Caco-2 (cell line): ENCODE measurements around the gene HACE1. TPM values are rescaled to one million over a fixed set of nuclear protein-coding genes. Genes with fewer than 3 reads are reported as not detected.

Source experiments
- BruUV-seq: library from RNA; stranded (reverse); fragments of 400-500 nt; replicated peaks from 2 replicates; lab custom pipeline; 2021; lab: Mats Ljungman, UMichigan
- CTCF ChIA-PET: fragments of 300-600 bp; sonication (Branson Sonifier 250); formaldehyde crosslinking; loops from one replicate; lab custom pipeline; 2022; ENCODE audit warnings: antibody characterized with exemption; lab: Charles Lee
- POLR2A ChIA-PET: fragments of 300-600 bp; sonication (Branson Sonifier 250); formaldehyde crosslinking; loops from one replicate; lab custom pipeline; 2022; ENCODE audit warnings: antibody characterized with exemption; lab: Charles Lee
- DNase-seq, 2 experiments: peaks; one replicate each; pipeline versions ENCODE4 v3.0.0 to v3.0.0-alpha.2; 2020 to 2022
- H3K27me3 ChIP-seq: replicated peaks from 2 replicates; pipeline ENCODE4 v1.6.0; 2011; ENCODE audit warnings: low read length; ENCODE audit not compliant: control insufficient read depth, insufficient read depth
- H3K36me3 ChIP-seq: 2 replicates; pipeline ENCODE4 v1.5.1; 2011; ENCODE audit warnings: low read length; ENCODE audit not compliant: control insufficient read depth, insufficient read depth
- H3K4me1 ChIP-seq: fragments of 250-450 bp; sonication (Bioruptor Pico); 2 replicates; pipeline ENCODE4 v1.5.1; 2020; ENCODE audit warnings: mild to moderate bottlenecking
- H3K4me3 ChIP-seq: 2 replicates; pipeline ENCODE4 v1.5.1; 2011; ENCODE audit warnings: low read depth, mild to moderate bottlenecking, control low read depth, low read length
- H3K9me3 ChIP-seq: fragments of 250-450 bp; sonication (Bioruptor Pico); 2 replicates; pipeline ENCODE4 v1.5.1; 2020; ENCODE audit warnings: mild to moderate bottlenecking, moderate library complexity
- H3K27ac Mint-ChIP-seq: one replicate; pipeline ENCODE4 v1.8.0; 2022; ENCODE audit warnings: mixed read lengths; ENCODE audit not compliant: unreplicated experiment
- H3K27me3 Mint-ChIP-seq: one replicate; pipeline ENCODE4 v1.8.0; 2022; ENCODE audit warnings: mixed read lengths; ENCODE audit not compliant: insufficient read depth, unreplicated experiment
- H3K36me3 Mint-ChIP-seq: one replicate; pipeline ENCODE4 v1.8.0; 2022; ENCODE audit warnings: mild to moderate bottlenecking, mixed read lengths; ENCODE audit not compliant: insufficient read depth, unreplicated experiment
- H3K4me1 Mint-ChIP-seq: one replicate; pipeline ENCODE4 v1.8.0; 2022; ENCODE audit warnings: low read depth, mixed read lengths; ENCODE audit not compliant: unreplicated experiment
- H3K4me3 Mint-ChIP-seq: one replicate; pipeline ENCODE4 v1.8.0; 2022; ENCODE audit warnings: mild to moderate bottlenecking, moderate library complexity, mixed read lengths; ENCODE audit not compliant: unreplicated experiment
- H3K9me3 Mint-ChIP-seq: one replicate; pipeline ENCODE4 v1.8.0; 2022; ENCODE audit warnings: mixed read lengths; ENCODE audit not compliant: unreplicated experiment
- intact Hi-C: fragments of 100-400 bp; cut with micrococcal nuclease; formaldehyde crosslinking; loops from one replicate; pipeline ENCODE4 v1.10.0; 2022; ENCODE audit not compliant: unreplicated experiment
- total RNA-seq: library from RNA; stranded (reverse); gene quantifications from 2 replicates; pipeline ENCODE4 v1.2.3, GENCODE V29; 2022
- TF ChIP-seq, protein P1 (sequence below), 2 experiments: fragments of 200-600 bp in 1 of 2; IDR thresholded peaks; 1 replicate in 1 of 2; 2 replicates in 1 of 2; pipeline versions ENCODE4 v1.5.1 to v1.8.0; 2011 to 2022; ENCODE audit warnings: antibody characterized with exemption in 1 of 2, control low read depth in 1 of 2, inconsistent platforms in 1 of 2, low read depth in 1 of 2, low read length in 1 of 2, mild to moderate bottlenecking in 1 of 2, moderate library complexity in 1 of 2; ENCODE audit not compliant: insufficient read depth in 1 of 2, severe bottlenecking in 1 of 2, unreplicated experiment in 1 of 2

The HACE1 gene
- total RNA-seq, 1 experiment from 2014 or later = 10.0 TPM

DNA sequence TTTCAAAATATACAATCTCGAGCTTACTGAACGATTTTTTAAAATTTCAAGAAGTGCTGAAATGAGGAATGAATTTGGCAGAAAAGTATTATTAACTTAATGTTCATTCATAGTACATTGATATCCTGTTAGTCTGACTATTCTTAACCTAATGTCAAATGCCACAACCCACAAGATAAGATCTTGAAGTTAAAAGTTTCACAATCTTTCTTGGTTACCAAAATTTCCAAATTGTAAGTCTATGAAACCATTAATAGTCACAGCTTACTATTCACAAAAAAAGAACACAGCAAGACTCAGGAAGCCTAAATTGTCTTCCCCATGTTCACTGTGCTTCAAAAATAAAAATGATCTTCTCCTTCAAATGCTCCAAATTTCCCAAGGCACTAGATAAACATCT lies 71.3 kb downstream of the HACE1 start:
- Mint-ChIP-seq H3K4me1 (peaks cover 10% of the 10 kb centered on the region), H3K27ac (no peak overlapping the region), H3K27me3 (no peaks in the 10 kb centered on the region), H3K4me3 (no peak overlapping the region), H3K36me3 (no peaks in the 10 kb centered on the region), H3K9me3 (no peaks in the 10 kb centered on the region)
- H3K9me3 ChIP-seq = no peaks in the 10 kb centered on the region
- no peak for DNase-seq
- no peaks in the 10 kb centered on the region for H3K36me3 ChIP-seq
- H3K4me1 ChIP-seq = no peaks in the 10 kb centered on the region
- POLR2A ChIA-PET = no interaction called here
- TF ChIP-seq, protein P1, sequence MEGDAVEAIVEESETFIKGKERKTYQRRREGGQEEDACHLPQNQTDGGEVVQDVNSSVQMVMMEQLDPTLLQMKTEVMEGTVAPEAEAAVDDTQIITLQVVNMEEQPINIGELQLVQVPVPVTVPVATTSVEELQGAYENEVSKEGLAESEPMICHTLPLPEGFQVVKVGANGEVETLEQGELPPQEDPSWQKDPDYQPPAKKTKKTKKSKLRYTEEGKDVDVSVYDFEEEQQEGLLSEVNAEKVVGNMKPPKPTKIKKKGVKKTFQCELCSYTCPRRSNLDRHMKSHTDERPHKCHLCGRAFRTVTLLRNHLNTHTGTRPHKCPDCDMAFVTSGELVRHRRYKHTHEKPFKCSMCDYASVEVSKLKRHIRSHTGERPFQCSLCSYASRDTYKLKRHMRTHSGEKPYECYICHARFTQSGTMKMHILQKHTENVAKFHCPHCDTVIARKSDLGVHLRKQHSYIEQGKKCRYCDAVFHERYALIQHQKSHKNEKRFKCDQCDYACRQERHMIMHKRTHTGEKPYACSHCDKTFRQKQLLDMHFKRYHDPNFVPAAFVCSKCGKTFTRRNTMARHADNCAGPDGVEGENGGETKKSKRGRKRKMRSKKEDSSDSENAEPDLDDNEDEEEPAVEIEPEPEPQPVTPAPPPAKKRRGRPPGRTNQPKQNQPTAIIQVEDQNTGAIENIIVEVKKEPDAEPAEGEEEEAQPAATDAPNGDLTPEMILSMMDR (IDR thresholded peaks at IDR 0.05; ENCODE audit: insufficient read depth in 1 of 2, low read depth in 1 of 2, low read length in 1 of 2, severe bottlenecking in 1 of 2, unreplicated experiment in 1 of 2) = no peak
- BruUV-seq = no TSS peak
- no peak overlapping the region for H3K4me3 ChIP-seq
- CTCF ChIA-PET = no interaction called here
- no peaks in the 10 kb centered on the region for H3K27me3 ChIP-seq
- intact Hi-C loops = no loop called here

DNA sequence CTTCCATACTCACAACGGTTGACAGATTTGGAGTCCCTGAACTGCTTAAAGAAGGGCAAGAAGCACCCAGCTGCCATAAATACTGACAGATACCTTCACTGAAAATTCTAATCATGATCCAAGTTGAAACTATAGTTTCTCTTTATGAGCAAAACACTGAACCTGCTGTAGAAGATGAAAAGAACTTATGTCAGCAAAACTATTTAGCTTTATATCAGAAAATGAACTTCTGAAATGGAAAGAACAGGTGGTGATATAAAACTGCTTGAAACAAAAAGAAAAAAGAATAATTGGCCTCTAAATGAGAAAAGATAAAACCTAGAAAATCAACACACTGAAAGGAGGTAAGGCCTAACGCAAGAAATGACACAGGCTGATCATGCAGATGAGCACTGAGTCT lies 72.4 kb downstream of the HACE1 start:
- CTCF ChIA-PET = no interaction called here

DNA sequence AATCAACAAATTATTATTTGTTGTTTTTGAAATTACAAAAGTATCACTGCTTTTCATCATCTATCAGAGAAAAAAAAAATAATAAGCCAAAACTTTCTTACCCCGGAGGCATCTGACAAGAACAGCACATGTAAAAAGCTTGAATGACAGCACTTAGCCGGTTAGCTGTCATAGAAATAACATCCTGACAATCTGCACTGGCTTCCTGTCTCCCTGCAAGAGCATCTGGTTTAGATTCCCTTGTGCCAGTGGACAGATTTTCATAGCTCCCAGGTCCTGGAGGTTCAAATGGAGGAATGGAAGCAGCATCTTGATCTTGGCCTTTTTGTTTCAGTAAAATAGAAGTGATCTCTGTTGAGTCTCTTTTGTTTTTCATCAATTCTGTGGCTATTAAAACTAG lies 74.8 kb downstream of the HACE1 start:
- no TSS peak for BruUV-seq

More for the DNA sequence above, 72.4 kb downstream of the HACE1 start:
- Histone ChIP-seq H3K27me3 (no peaks in the 10 kb centered on the region), H3K4me3 (no peak overlapping the region), H3K36me3 (no peaks in the 10 kb centered on the region), H3K9me3 (no peaks in the 10 kb centered on the region), H3K4me1 (no peaks in the 10 kb centered on the region)
- H3K27me3 Mint-ChIP-seq = no peaks in the 10 kb centered on the region
- H3K4me3 Mint-ChIP-seq = no peak overlapping the region
- TF ChIP-seq, protein P1 (IDR thresholded peaks at IDR 0.05; ENCODE audit: insufficient read depth in 1 of 2, low read depth in 1 of 2, low read length in 1 of 2, severe bottlenecking in 1 of 2, unreplicated experiment in 1 of 2) = no peak
- H3K9me3 Mint-ChIP-seq = no peaks in the 10 kb centered on the region
- intact Hi-C loops = no loop called here
- no TSS peak for BruUV-seq
- H3K4me1 Mint-ChIP-seq = peaks cover 17% of the 10 kb centered on the region
- no peak for DNase-seq
- no peaks in the 10 kb centered on the region for H3K36me3 Mint-ChIP-seq
- H3K27ac Mint-ChIP-seq = no peak overlapping the region
- POLR2A ChIA-PET = no interaction called here

More for the DNA sequence above, 74.8 kb downstream of the HACE1 start:
- TF ChIP-seq, protein P1 (IDR thresholded peaks at IDR 0.05; ENCODE audit: insufficient read depth in 1 of 2, low read depth in 1 of 2, low read length in 1 of 2, severe bottlenecking in 1 of 2, unreplicated experiment in 1 of 2) = no peak
- no peaks in the 10 kb centered on the region for H3K36me3 Mint-ChIP-seq
- no peak for DNase-seq
- CTCF ChIA-PET = interaction anchor here (0.5 kb wide), 1 partner anchor 12 kb away, joined by 3 read pairs; no protein-coding TSS in a partner anchor
- Histone ChIP-seq H3K27me3 (no peaks in the 10 kb centered on the region), H3K36me3 (no peaks in the 10 kb centered on the region), H3K4me3 (no peak overlapping the region), H3K9me3 (no peaks in the 10 kb centered on the region), H3K4me1 (peaks cover 7% of the 10 kb centered on the region; the same call in 1 of the 2 replicates)
- H3K4me1 Mint-ChIP-seq = peaks cover 24% of the 10 kb centered on the region
- H3K27ac Mint-ChIP-seq = no peak overlapping the region
- intact Hi-C loops = no loop called here
- H3K9me3 Mint-ChIP-seq = no peaks in the 10 kb centered on the region
- H3K27me3 Mint-ChIP-seq = no peaks in the 10 kb centered on the region
- no peak overlapping the region for H3K4me3 Mint-ChIP-seq
- POLR2A ChIA-PET = no interaction called here
